Activated naive CD4-positive, alpha-beta T cell treated with anti-CD3 and anti-CD28 coated beads, Interleukin-2, amount 50 U/mL, for 16 hours (primary cell): ENCODE data around the gene ADNP2.

Experiments used
- DNase-seq: peaks from one replicate; pipeline ENCODE4 v3.0.0-alpha.2; 2020

The ADNP2 gene, protein sequence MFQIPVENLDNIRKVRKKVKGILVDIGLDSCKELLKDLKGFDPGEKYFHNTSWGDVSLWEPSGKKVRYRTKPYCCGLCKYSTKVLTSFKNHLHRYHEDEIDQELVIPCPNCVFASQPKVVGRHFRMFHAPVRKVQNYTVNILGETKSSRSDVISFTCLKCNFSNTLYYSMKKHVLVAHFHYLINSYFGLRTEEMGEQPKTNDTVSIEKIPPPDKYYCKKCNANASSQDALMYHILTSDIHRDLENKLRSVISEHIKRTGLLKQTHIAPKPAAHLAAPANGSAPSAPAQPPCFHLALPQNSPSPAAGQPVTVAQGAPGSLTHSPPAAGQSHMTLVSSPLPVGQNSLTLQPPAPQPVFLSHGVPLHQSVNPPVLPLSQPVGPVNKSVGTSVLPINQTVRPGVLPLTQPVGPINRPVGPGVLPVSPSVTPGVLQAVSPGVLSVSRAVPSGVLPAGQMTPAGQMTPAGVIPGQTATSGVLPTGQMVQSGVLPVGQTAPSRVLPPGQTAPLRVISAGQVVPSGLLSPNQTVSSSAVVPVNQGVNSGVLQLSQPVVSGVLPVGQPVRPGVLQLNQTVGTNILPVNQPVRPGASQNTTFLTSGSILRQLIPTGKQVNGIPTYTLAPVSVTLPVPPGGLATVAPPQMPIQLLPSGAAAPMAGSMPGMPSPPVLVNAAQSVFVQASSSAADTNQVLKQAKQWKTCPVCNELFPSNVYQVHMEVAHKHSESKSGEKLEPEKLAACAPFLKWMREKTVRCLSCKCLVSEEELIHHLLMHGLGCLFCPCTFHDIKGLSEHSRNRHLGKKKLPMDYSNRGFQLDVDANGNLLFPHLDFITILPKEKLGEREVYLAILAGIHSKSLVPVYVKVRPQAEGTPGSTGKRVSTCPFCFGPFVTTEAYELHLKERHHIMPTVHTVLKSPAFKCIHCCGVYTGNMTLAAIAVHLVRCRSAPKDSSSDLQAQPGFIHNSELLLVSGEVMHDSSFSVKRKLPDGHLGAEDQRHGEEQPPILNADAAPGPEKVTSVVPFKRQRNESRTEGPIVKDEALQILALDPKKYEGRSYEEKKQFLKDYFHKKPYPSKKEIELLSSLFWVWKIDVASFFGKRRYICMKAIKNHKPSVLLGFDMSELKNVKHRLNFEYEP

DNA sequence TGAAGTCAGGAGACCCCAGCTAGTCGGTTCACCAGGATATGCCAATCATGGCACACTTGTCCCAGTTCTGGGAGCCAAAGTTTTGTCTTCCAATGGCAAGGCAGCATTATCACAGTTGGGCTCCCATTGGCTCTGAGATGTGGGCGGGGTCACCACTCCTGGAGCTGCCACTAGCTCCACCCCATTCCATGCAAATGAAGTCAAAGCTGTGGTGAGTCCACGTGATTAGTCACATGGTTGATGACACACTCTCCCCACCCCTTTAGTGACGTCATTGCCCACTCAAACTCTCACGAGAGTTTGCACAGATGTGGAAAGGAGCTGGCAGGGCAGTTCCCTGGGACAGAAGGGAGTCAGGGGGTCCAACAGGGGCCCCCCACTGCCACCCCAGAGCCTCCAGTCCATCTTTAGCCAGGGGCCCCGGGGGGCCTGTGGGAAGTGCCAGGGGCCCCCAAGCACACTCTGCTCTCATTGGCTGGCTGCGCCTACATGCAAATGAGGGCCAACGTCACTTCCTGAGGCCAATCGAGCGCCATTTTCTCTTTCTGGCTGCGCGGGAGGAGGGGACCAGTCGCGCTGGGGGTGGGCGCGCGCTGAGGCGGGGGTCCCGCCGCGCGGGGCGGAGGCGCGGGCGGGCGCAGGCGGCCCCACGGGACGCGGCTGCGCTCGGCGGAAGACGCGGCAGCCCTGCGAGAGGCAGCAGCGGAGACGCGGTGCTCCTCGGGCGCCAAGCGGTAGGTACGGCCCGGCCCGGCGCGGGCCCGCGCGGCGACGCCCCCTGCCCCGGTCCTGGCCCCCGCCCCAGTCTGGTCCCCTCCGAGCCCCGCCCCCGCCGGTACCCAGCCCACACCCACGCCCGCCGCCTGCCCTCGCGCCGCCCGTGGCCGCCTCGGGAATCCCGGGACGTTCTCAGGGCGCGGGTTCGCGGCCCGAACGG is at the start of gene ADNP2:
Gene ADNP2, plus strand, starts transcription at position 524 of the 937 bp plus-strand sequence. CDS start 8,281 bp downstream, outside the sequence.
- DNase-seq, result peak; percentile 81

DNA sequence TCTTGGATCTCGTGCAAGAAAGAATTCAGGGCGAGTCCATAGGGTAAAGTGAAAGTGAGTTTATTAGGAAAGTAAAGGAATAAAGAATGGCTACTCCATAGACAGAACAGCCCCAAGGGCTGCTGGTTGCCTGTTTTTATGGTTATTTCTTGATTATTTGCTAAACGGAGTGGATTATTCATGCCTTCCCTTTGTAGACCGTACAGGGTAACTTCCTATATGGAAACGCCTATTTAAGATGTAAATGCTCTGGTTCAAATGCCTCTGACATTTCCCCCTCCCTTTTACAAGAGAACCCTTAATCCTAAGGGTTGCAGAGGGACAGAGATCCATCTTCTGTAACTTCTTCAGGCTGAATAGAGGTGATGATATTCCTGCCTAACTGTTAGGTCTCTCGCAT is 49.1 kb upstream of the ADNP2 start:
- no peak for DNase-seq

DNA sequence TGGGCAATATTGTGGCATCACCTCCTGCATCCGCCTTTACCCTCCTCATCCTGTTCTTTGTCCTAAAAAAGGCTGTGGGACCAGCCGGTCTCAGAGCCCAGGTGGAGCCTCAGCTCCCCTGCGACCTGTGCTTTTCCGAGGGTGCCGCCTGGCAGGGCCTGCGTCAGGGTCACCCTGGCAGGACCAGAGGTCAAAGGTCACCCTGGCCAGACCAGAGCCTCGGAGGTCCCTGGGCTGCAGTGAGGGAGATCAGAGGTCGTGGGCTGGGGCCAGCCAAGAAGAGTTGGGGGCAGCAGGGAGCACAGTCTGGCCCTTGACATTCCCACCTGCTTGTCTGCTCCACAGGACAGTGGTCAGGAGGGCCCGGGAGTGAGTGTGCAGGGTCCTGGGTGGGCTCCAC is 43.4 kb upstream of the ADNP2 start:
- no peak for DNase-seq

DNA sequence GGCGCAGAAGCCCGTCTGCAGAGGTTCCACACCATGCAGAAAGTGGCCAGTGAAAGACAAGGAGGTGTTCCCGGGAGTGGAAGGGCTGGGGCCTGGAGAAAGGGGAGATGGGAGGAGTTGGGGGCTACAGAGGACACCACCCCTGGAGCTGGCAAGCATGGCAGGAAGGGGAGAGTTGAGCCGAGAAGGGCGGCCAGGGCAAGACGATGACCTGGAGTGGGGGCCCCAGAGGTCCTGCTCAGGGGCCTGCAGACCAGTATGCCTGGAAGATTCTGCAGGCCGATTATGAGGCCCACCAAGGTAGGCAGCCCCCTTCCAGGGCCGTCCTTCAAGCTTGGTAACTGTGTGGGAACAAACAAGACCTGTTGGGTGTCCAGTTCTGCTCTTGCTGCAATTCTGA is 41.7 kb upstream of the ADNP2 start:
- no peak for DNase-seq

DNA sequence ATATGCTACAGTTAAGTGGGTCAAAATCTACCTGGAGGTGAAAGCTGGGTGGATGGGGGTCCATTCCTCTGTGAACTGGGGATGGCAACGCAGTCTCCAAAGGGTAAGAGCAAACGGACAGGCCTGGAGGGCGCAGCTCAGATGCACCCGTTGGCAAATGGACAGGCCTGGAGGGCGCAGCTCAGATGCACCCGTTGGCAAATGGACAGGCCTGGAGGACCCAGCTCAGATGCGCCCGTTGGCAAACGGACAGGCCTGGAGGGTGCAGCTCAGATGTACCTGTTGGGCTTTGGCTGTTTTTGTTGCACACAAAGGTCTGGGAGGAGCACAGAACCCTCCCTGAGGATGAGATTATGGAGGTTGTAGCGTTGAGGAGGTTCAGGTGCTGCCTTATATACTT is 41.2 kb upstream of the ADNP2 start:
- no peak for DNase-seq

DNA sequence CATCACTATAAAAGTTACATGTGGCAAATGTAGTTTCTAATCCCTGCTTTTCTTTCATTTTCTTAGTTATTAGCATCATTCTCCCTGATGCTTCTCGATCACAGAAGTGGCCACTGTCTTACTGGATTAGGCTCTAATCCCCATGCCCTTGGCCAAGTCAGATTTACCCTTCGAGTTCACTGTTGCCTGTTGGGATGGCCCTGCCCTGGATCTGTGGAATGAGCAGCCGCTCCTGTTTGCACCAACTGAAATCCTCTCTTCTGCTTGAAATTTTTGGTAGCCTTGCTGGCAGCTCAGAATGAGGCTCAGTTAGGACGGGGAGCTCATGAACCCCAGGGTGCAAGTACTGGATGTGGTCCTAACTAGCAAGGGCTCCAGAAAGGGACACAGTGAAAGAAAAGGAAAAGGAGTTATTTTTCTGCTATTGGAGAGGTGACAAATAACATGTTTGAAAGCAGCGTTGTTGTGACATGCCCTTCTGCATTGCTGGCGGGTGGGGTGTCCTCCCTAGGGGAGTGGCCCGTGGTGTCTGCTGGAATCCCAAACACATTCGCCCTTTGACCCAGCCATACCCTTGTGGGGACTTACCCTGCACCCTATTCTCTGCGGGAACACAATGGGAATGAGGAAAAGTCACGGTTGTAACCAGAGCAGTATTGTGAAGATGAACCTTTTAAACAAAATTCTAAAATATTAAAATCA is 40.3 kb upstream of the ADNP2 start:
- no peak for DNase-seq

DNA sequence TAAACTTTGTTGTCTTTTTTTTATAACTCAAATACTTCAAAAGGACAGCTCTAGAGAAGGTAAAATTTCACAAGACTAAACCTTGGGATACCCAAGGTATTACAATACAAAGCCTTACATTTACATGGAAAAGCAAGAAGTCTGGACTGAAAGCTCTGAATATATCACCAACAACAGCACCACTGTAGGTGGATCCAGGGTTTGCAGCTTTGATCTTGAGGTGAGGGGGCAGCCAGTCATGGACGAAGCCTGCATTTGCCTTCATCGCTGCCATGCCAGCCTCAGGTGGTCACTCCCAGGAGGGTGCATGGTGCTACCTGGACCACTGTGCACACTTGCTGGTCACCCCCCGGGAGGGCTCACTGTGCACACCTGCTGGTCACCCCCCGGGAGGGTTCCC is 38.2 kb upstream of the ADNP2 start:
- no peak for DNase-seq

DNA sequence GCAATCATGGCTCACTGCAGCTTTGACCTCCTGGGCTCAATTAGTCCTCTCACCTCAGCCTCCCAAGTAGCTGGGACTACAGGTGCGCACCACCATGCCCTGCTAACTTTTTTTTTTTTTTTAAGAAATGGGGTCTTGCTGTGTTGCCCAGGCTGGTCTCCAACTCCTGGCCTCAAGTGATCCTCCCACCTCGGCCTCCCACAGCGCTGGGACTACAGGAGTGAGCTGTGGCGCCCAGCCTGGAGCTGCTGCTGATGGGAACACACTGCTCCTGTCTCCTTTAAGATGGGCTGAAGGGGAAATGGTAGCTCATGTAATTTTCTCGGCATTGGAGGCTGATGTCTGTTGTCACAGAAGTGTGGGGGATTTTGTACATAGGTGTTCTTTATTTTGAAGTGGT is 34.9 kb upstream of the ADNP2 start:
- no peak for DNase-seq

DNA sequence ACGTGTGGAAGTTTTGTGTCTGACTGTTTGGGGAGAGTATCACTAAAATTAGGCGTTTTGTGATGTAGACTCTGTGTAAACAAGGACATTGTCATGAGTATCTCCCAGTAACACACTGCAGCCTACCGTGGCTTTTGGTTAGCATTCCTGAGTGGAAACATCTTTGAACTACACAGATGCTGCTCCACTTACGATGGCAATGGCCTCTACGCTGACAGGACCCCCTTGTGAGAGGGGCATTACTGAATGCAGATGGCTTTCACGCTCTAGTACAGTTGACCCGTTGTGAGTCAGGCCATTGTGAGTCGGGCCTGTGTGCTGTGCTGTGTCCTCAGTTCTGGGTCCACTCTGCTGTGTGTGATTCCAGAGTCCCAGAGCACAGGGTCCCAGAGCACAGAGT is 34.4 kb upstream of the ADNP2 start:
- DNase-seq, result no peak

DNA sequence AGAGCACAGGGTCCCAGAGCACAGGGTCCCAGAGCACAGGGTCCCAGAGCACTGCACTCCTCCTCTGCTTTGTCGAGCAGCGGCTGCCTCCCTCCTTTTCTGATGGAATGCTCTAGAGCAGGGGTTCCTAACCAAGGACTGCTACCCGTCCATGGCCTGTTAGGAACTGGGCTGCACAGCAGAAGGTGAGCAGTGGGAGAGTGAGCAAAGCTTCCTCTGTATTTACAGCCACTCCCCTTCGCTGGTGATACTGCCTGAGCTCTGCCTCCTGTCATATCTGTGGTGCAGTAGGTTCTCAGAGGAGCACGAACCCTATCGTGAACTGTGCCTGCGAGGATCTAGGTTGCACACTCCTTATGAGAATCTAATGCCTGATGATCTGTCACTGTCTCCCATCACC is 33.1 kb upstream of the ADNP2 start:
- DNase-seq, result no peak

DNA sequence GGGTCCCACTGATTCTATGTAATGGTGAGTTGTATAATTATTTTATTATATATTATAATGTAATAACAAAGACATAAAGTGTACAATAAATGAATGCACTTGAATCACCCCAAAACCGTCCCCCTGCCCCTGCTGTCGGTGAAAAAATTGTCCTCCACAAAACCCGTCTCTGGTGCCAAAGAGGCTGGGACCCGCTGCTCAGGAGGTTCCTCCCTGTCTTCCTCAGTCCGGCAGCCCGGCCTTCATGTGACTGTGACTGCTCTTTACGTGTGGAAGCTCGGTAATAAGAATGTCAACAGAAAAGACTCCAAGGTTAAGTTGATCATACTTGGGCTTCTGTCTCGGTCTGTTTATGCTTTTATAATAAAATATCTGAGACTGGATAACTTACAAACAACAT is 32.7 kb upstream of the ADNP2 start:
- DNase-seq, result no peak

DNA sequence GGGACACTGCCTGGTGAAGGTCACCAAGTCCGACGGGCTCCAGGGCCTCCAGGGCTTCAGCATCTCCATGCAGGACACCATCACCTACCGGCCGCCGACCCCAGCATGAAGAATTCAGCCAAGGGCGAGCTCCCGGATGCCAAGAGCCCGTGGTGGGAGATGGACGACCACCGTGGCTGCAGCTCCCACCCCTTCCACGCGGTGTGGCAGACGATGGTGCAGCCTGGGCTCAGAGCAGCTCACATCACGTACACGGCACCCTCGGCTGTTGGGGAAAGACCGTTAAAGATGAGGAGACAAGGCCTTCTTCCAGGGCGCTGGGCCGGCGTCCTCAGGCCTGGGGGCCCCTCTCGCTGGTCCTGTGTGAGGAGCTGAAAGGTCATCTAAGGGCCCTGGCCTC is 31.2 kb upstream of the ADNP2 start:
- DNase-seq, result no peak

DNA sequence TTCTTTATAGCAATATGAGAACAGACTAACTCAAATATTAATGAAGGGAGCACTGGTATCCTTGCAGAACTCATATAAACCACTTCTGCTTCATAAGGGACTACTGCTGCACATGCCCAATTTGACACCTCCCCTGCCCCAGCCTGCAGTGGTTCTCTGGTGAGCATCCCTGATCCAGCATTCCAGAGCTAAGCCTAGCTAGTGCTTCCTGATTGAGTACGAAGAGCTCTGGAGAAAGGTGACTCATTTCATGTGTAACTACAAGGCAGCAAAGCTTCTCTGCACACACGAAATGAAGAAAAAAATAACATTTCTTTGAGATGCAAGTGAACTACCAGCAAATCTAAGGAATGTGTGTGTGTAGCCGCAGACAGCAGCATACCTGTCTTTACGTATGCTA is 22.8 kb upstream of the ADNP2 start:
- DNase-seq, result no peak

DNA sequence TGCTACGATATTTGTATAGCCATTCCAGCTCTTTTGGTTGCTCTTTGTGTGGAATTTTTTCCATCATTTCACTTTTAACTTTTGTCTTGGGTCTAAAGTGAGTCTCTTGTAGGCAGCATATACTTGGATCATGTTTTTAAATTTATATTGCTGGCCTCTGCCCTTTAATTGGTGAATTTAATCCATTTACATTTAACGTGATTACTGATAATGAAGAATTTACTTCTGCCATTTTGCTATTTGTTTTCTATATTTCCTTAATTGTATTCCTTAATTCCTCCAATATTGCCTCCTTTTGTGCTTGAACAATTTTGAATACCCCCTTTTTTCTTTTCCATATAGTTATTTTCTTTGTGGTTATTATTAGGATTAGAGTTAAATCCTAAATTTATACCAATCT is 21.0 kb upstream of the ADNP2 start:
- DNase-seq, result no peak

DNA sequence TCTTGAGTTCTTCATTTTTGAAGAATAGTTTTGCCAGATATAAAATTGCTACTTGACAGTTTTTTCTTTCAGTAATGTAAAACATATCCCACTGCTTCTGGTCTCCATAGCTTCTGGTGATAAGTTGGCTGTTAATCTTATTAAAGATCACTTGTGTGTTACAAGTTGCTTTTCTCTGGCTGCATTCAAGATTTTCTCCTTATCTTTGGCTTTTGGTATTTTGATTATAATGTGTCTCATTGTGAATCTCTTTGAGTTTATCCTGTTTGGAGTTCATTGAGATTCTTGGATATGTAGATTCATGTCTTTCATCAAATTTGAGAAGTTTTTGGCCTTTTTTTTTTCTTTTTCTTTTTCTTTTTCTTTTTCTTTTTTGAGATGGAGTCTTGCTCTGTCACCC is 20.2 kb upstream of the ADNP2 start:
- DNase-seq, result no peak

DNA sequence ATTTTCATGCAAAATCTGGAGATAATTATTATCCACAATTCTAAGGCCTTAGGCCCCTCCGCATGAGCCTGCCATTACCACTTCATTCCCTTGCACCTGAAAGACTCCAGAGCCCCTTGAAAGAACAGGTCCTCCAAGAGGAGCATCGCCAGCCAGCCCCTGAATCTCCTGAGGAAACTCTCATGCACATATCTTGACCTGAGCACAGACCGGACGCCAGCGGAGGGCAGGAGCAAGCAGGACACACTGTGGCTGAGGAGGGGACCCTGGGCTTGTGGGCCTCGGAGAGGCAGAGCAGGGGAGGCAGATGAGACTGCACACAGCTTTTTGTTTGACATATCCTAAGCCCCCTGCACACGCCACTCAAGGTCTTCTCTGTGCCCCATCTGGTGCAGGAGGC is 13.6 kb upstream of the ADNP2 start:
- no peak for DNase-seq

DNA sequence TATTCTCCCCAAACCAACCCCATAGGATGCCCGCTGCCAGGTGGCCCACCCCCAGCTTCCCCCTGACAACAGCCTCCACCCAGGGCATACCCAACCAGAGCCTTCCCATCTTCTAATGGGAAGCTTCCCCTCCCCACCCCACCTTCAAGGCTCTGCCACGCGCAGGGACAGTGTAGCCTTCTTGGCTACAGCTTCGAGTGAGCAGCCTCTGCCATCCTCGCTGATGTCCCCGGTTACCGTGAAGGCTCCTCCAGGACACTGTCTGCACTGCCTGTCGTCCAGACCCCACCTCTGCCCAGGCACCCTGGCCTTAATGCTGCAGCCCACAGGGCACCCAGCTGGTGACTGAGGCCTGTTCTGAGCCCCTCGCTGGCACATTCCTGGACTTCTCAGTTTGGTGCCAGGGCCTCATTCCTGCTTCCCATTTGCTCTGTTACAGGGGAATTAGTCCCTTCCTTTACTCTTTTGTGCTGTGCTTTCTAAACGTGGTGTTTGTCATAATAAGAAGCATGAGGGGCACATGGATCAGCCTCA is 13.0 kb upstream of the ADNP2 start:
- no peak for DNase-seq

DNA sequence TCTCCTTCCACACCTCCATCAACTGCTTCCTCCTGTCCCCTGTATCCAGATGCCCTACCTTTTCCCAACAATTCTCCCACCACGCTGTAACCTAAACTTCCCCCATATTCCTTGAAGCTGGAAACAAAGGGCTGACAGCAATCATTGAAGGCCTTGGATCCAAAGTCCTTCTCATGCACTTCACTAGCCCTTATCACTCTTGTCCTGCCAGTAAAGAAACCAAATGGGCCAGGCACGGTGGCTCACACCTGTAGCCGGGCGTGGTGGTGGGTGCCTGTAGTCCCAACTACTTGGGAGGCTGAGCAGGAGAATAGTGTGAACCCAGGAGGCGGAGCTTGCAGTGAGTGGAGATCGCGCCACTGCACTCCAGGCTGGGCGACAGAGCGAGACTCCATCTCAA is 11.9 kb upstream of the ADNP2 start:
- DNase-seq, result no peak

DNA sequence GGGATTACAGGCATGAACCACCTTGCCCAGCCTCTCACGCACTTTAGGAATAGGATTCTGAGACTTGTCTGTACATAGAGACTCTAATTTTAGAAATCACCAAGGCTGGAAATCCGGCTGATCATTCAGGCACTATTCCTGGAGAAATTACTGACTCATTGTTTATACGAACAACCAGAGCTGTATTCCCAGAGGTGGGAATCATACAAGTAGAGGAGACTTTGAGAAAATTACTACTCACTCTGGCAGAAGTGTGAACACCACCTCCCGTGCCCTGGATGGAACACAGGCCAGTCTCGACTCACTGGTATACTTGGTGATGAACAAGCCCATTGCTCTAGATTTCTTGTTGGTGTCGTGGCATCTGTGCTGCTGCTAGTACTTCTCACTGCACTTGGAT is 5.8 kb upstream of the ADNP2 start:
- DNase-seq, result no peak

DNA sequence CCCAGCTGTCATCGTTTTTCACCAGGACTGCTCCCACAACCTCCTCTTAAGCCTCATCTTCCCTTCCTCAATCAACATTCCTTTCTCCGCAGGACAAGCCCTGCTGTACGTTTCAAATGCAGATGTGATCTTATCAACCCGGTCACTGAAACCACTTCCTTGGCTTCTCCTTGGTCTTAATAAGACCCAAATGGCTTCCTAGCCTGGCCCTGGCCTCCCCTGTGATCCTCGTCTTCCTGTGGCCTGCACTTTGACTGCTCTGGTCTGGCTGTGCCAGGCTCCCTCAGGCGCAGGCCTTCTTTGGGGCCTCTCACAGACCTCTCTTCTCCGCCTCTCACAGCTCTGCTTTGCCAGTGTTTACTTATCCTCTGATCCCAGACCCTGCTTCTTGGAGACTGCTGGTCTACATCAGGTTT is 4.7 kb upstream of the ADNP2 start:
- DNase-seq, result no peak

DNA sequence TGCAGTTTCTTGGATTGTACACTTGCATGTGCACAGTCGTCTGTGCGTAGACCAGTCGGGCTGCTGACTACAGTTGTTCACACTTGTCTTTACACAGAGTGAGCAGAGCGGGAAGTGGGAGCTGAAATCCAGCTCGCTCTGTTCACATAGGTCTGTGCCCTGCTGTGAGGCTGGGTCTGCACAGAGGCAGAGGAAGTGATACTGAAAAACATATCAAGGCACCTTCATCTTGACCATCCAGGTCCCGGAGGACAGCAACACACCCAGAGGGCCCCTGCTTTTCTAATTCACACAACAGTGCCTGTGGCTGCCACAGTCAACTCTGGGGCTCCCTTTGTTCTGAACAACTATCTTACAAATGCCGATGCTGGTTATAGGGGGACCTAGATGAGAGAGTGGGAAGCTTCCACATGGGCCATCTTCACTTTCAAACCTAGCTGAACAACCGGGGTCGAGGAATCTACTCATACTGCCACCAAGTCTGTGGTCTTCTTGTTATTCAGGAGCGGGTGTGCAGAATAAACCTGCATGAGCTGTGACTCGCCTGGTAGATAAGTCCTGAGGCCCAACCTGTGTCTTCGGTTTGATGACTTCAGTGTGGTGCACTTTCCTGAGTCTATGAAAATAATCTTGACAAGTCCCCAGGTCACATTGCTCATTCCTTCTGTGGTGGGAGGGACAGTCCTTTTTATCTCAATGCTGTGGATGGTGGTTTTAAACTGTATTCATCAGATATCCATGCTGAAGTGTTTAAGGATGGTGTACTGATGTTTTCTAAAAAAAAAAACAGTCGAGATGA is 3.5 kb upstream of the ADNP2 start:
- DNase-seq, result no peak
